ENCODE results near the gene SGK2.
A peak's percentile ranks its signal among the peaks of the same experiment; 100 is the strongest.

Gene SGK2

DNA sequence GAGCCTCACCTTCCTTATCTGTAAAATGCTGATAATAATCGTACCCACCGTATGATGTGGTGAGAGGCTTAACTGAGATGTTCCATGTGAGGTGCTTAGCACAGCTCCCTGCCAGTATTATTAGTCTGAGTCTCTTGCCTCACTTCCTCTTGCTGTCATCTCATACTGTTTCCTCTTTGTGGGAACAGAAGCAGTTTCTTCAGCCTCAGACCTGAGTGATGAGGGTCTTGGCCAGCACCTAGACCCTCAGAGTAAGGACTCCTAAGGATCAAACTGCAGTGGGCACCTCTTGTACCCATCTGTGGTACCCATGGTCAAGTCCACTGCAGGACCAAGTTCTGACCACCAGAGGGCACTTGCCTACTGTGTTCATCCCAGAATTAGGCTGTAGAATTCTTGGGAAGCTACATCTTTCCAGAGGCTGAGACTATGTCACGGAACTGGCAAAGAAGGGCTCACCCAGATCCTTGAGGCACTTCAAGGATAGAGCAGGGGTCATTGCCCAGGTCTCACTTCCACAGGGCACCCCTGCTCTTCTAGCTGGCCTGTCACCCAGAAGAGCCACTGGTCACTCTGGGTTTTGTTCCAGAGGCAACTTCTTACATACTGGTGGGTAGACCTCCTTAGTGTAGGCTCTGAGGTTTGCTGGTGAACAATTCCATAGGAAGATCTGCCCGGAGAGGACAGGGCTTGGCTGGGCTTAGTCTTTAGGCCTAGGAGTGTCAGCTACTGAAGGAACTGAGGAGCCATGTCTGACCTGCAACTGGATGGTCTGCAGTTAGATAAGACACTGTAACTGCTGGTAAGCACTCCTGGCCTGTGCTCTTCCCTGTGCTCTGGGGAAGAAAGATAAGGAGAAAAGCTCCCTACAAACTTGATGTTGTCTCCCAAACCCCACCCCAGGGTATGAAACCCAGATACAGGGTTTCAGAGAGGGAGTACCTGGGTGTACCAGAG, 20.6 kb upstream of the SGK2 start:
- FAIRE-seq (peak; percentile 42), DNase-seq (ENCODE audit: insufficient read length) (no peak)
- TF ChIP-seq POLR2A (IDR thresholded peaks at IDR 0.05; ENCODE audit: low read depth, low read length) (no peak), POLR2AphosphoS5 (IDR thresholded peaks at IDR 0.05; ENCODE audit: low read depth, low read length) (no peak), TAF1 (IDR thresholded peaks at IDR 0.05; ENCODE audit: borderline replicate concordance, low read depth, low read length) (no peak)

DNA sequence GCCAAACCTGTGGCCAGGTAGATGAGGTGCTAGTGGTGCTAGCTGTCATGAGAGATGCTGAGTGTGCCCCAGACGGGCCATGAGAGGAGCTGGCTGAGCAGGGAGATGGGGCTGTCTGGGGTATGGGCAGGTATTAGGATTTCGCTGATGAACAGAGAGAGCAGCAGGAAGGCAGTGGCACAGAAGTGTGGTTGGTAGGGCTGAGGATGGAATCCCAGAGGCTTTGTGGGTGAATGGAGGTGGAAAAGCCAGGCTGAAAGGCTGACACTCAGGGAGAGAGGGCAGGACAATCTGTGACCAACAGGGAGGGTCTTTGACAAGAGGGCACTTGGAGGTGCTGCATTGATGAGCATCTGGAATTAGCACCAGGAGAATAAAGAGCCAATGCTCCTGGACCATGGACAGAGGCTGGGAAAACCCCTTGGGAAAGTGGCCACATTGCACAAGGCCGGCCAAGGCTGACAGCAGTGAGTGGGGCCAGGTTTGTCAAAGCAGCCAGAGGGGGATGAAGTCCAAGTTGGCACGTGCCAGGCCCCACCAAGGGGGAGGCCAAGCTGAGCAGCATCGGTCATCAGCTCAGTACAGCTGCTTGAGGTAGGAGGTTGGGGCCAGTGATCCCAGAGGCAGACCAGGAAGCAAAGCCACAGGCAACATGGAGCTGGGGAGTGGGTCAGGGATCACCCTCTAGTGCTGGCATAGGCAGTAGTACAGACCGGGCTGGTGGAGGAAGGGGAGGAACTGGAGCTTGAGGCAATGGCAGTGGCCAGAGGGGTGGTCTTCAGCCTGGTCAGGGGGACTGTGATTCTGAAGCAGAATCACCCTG, 19.7 kb upstream of the SGK2 start:
- TF ChIP-seq TAF1 (IDR thresholded peaks at IDR 0.05; ENCODE audit: borderline replicate concordance, low read depth, low read length): no peak
- no peak for TF ChIP-seq POLR2AphosphoS5 (IDR thresholded peaks at IDR 0.05; ENCODE audit: low read depth, low read length)
- no peak for TF ChIP-seq POLR2A (IDR thresholded peaks at IDR 0.05; ENCODE audit: low read depth, low read length)
- no peak for DNase-seq (ENCODE audit: insufficient read length)
- no peak for FAIRE-seq

DNA sequence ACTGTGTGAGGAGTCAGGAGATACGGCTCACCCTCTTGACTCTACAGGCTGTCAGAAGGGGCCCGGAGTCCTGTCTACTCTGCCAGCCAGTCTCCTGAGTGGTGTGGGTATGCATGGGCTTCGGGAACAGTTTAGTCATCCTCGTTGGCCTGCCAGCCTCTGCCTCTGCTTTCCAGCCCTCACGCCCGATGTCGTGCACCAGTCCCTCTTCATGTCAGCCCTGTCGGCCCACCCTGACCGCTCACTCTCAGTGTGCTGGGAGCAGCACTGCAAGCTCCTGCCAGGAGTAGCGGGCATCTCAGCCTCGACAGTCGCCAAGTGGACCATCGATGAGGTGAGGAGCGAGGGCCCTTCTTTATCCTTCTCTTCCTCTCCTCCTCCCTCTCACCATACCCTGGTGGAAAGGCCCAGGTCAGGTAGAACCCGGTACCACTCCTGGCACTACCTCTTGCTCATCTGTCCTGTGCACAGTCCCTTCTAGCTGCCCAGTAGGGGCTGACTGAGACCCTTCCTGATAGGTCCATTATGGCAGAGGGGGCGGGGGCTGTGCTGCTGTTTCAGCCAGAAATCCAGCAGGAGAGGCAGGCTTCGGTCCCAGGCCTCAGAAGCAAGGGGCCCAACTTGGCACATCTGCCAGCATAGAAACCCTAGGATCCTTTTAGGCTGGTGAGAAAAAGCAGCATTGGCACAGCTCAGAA, 18.7 kb upstream of the SGK2 start:
- DNase-seq (ENCODE audit: insufficient read length): no peak
- no peak for TF ChIP-seq TAF1 (IDR thresholded peaks at IDR 0.05; ENCODE audit: borderline replicate concordance, low read depth, low read length)
- no peak for TF ChIP-seq POLR2AphosphoS5 (IDR thresholded peaks at IDR 0.05; ENCODE audit: low read depth, low read length)
- TF ChIP-seq POLR2A (IDR thresholded peaks at IDR 0.05; ENCODE audit: low read depth, low read length): no peak
- FAIRE-seq: no peak

DNA sequence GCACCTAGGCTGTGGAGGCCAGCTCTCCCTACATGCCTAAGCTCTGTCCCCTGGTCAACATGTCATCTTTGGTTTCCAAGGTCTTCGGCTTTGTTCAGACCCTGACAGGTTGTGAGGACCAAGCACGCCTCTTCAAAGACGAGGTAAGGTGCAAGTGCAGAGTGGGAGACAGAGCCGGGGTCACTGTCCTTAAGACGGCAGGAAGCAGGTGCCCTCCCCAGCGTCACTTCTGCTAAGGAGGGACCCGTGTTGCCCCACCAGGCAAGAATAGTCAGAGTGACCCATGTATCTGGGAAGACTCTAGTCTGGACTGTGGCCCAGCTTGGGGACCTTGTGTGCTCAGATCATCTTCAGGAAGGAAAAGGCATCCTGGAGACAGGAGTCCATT, 18.2 kb upstream of the SGK2 start:
- DNase-seq (ENCODE audit: insufficient read length) (no peak), FAIRE-seq (no peak)
- TF ChIP-seq POLR2AphosphoS5 (IDR thresholded peaks at IDR 0.05; ENCODE audit: low read depth, low read length) (no peak), TAF1 (IDR thresholded peaks at IDR 0.05; ENCODE audit: borderline replicate concordance, low read depth, low read length) (no peak), POLR2A (IDR thresholded peaks at IDR 0.05; ENCODE audit: low read depth, low read length) (no peak)

DNA sequence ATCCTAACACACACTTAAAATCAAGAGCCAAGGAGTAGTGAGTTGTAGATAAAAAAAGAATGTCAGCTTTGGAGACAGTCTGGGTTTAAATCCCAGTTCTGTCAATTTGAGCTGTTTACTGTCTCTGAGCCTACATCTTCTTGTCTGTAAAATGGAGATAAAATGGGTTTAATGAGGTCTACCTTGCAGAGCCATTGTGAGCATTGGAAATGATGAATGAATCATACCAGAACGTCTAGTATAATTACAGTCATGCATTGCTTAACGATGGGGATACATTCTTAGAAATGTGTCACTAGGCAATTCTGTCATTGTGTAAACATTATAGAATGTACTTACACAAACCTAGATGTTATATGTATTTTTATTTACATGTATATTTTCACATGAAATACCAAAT, 17.6 kb upstream of the SGK2 start:
- FAIRE-seq: no peak
- no peak for DNase-seq (ENCODE audit: insufficient read length)
- TF ChIP-seq TAF1 (IDR thresholded peaks at IDR 0.05; ENCODE audit: borderline replicate concordance, low read depth, low read length) (no peak), POLR2AphosphoS5 (IDR thresholded peaks at IDR 0.05; ENCODE audit: low read depth, low read length) (no peak), POLR2A (IDR thresholded peaks at IDR 0.05; ENCODE audit: low read depth, low read length) (no peak)

DNA sequence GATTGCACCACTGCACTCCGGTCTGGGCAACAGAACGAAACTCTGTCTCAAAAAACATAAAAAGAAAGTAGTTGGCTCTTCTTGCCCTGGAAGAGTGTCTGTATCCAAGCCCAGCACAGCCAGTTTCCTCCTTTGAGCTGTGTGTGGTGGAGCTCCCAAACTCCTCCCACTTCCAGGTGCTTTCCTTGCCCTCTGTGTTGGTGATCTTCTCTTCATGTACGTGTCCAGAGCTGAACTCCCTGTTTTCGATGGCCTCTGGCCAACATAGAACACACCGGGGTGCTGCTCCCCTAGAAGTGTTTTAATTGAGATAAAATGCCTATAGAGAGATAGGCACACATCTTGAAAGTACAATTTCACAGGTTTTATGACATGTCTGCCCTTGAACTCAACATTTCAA, 16.7 kb upstream of the SGK2 start:
- DNase-seq (ENCODE audit: insufficient read length) (no peak), FAIRE-seq (no peak)
- TF ChIP-seq POLR2A (IDR thresholded peaks at IDR 0.05; ENCODE audit: low read depth, low read length): no peak
- TF ChIP-seq TAF1 (IDR thresholded peaks at IDR 0.05; ENCODE audit: borderline replicate concordance, low read depth, low read length): no peak
- no peak for TF ChIP-seq POLR2AphosphoS5 (IDR thresholded peaks at IDR 0.05; ENCODE audit: low read depth, low read length)

DNA sequence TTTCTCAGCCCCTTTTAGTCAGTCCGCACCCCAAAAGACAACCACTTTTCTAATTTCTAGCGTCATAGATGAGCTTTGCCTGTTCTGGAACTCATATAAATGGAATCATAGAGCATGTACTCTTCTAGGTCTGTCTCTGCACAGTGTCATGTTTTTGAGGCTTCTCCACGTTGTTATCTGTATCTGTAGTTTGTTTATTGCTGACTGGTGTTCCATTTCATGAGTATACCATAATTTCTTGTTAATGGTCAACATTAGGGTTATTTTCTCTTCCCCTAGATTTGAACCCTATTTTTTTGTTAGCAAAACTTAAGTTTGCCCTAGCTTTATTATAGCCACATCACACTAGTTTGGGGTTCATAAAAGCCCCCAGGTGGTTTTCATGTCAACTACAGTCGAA, 16.2 kb upstream of the SGK2 start:
- TF ChIP-seq TAF1 (IDR thresholded peaks at IDR 0.05; ENCODE audit: borderline replicate concordance, low read depth, low read length) (no peak), POLR2AphosphoS5 (IDR thresholded peaks at IDR 0.05; ENCODE audit: low read depth, low read length) (no peak), POLR2A (IDR thresholded peaks at IDR 0.05; ENCODE audit: low read depth, low read length) (no peak)
- FAIRE-seq (no peak), DNase-seq (ENCODE audit: insufficient read length) (no peak)

DNA sequence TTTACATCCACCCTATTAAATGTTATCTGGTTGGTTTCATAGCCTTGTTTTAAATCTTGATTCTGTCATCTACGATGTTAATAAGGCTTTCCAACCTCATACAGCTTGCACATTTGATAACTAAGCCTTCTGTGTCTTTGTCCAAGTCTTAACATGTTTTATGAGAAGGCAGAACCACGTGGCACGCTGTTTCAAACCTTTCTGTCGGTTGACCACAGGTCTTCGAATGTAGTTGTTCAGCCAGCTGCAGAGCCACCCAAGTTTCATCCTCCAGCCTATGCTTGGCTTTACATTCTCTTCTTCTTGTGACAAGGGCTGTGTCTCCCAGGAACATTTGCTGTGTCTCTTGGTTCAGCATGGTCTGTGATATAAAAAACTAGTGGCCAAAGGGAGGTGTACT, 15.7 kb upstream of the SGK2 start:
- no peak for DNase-seq (ENCODE audit: insufficient read length)
- no peak for TF ChIP-seq TAF1 (IDR thresholded peaks at IDR 0.05; ENCODE audit: borderline replicate concordance, low read depth, low read length)
- no peak for TF ChIP-seq POLR2AphosphoS5 (IDR thresholded peaks at IDR 0.05; ENCODE audit: low read depth, low read length)
- no peak for FAIRE-seq

DNA sequence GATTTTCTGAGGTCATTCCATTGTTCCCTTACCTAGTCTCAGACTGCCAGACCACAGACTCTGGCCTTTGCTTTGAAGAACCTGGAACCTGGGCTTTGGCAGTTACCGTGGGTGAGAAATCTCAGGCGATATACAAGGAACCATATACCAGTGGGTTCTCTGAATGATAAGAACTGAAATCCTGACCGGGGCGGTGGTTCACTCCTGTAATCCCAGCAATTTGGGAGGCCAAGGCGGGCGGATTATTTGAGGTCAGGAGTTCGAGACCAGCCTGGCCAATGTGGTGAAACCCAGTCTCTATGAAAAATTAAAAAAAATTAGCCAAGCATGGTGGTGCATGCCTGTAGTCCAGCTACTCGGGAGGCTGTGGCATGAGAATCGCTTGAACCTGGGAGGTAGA, 14.3 kb upstream of the SGK2 start:
- FAIRE-seq: no peak
- DNase-seq (ENCODE audit: insufficient read length): no peak
- no peak for TF ChIP-seq POLR2AphosphoS5 (IDR thresholded peaks at IDR 0.05; ENCODE audit: low read depth, low read length)

DNA sequence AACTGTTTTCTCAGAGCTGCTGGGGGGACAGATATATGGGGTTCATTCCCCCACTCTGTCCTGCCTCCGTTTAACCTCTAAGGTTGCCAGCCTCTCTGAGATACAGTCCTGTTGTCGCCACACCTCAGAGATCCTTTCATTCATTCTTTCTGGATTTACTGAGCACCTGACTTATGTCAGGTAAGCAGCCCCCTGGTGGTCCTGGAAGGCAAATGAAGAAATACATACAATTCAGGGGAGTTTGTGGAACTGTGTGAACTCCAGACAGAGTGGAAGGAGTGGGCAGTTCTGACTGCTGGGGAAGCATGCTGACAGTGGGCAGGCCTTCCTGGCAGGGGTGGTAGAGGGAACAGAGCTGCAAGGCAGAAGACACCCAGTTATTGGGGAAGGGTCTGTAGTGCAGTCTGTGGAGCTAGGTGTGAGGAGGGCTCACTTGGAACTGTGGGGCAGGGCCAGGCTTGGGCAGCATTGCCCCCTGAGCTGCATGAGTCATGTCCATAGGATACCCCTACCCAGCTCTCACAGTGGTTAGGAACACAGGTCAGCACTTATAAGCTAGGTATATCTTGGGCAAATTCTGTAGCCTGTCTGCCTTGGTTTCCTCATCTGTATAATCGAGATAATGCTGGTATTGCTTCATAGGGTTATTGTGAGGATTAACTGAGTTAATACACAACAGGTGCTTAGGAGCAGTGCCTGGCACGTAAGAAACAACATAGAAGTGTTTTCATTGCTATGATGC, 12.8 kb upstream of the SGK2 start:
- FAIRE-seq (no peak), DNase-seq (ENCODE audit: insufficient read length) (no peak)
- TF ChIP-seq POLR2AphosphoS5 (IDR thresholded peaks at IDR 0.05; ENCODE audit: low read depth, low read length) (no peak), TAF1 (IDR thresholded peaks at IDR 0.05; ENCODE audit: borderline replicate concordance, low read depth, low read length) (no peak), POLR2A (IDR thresholded peaks at IDR 0.05; ENCODE audit: low read depth, low read length) (no peak)
